ENCODE results near the gene ADARB1.
"Not testable (repeated sequence)": the region's sequence is repeated elsewhere in the genome, so short reads cannot be mapped to it uniquely, and the experiment has no call there.

Gene ADARB1

DNA sequence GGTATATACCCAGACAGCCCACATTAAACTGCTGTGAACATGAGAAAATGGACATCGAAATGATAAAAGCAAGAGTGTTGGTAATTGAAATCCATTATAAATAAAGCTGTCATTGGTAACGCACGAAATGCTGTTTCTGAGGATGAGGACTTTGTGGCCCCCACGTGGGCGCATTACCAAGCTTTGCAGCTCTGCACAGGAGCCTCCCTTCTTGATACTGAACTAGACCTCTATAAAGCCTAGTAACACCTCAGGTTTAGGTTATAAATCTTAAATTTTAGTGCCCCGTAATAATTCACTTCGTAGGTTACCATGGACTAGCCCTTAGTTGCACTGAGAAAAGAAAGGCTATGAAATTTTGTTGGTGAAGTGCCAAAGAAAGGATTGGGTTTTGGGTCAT lies 45.4 kb downstream of the ADARB1 start:
- no peak for DNase-seq

DNA sequence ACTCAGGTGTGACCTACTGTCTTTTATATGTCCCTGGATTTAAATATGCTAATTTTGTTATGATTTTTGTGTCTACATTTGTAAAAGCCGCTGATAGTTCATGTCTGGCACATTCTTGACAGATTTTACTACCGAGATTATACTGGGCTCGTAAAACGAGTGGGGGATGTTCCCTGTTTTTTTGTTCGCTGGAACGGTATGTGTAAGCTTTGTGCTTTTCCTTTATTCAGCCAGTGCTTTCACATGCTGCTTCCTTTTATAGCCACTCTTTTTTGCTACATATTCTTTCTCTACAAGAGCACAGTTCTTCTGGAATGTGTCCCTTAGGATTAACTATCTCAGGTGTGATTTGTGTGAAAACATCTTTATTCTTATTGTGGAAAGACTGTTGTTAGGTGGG lies 46.6 kb downstream of the ADARB1 start:
- no peak for DNase-seq

DNA sequence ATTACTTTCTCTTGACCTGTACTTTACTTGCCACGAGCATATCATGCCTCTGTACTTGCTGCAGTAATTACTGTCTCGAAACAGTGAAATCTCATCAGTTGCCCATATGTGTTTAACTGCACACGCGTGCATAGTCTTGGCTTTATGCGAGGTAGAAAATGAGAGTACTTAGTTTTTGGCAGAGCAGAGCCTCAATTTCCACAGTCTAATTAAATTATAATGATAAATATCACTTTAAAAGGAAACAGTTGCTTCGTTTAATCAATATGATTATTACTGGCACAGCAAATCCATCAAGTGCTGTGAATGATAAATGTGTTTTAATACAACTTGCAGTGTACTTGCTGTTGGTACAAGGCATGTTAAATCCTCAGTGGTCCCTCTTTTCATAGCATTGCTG lies 47.6 kb downstream of the ADARB1 start:
- DNase-seq, result no peak

DNA sequence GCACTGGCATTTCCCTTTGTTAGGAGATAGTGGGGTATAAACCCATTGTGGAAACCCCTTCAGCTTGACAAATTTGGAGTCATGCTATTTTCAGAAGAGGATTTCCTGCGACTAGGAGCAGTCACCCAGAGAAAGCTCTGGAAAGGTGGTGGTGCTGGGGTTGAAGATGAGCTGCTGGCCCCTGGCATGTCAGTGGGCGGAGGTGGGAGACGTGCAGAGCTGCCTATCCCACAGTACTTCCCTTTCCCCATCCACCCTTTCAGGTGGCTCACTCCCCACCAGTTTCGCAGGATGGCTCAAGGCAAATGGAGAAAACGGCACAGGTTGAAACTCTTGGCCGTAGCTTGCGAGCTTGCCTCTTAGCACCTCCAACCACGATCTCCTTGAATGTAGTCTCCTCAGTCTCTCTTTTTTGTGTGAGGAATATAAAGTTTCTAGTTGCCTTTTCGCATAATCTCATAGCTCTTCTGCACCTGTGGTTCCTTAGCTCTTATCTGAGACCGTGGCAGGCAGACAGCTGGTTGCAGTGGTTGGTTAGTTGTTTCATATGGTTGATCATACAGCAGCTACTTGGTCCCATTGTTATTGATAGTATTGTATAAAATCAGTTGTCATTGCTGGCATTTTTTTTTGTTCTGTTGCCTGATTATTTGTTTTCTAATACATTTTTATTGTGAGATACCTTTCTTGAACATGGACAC lies 48.2 kb downstream of the ADARB1 start:
- no peak for DNase-seq

DNA sequence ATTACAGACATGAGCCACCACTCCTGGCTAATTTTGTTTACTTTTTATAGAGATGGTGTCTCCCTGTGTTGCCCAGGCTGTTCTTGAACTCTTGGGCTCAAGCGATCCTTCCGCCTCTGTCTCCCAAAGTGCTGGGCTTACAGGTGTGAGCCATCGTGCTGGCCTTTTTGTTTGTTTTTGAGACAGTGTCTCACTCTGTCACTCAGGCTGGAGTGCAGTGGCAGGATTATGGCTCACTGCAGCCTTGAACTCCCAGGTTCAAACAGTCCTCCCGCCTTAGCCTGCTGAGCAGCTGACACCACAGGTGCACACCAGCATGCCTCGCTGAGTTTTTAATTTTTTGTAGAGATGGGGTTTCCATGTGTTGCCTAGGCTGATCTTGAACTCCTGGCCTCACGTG lies 49.1 kb downstream of the ADARB1 start:
- no peak for DNase-seq

DNA sequence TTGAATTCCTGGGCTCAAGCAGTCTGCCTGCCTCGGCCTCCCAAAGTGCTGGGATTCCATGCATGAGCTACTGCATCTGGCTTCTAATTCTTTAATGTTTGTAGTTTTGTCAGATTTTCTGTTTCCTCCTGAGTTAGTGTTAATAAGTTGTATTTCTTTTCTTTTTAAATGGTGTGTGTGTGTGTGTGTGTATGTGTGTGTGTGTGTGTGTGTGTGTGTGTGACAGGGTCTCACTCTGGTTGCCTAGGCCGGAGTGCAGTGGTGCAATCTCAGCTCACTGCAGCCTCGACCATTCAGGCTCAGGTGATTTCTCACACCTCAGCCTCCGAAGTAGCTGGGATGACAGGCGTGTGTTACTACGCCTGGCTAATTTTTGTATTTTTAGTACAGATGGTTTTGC lies 50.2 kb downstream of the ADARB1 start:
- no peak for DNase-seq

DNA sequence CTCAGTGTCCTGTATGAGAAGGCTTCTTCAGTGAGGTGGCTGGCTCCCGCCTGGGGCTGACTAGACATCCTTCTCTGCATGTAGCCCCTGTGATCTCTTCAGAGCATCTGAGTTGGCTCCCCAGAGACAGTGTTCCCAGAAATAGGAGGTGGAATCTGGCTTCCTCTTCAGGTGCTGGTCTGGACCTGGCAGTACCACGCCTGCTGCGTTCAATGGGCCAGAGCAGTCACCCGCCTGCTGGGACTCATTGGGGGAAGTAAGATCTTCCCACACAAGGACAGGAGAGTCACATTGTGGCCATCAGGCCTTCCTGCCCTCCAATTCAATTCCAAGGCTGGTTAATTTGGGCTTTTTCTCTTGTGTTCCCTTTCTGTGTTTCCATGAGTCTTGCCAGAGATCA lies 51.0 kb downstream of the ADARB1 start:
- no peak for DNase-seq

DNA sequence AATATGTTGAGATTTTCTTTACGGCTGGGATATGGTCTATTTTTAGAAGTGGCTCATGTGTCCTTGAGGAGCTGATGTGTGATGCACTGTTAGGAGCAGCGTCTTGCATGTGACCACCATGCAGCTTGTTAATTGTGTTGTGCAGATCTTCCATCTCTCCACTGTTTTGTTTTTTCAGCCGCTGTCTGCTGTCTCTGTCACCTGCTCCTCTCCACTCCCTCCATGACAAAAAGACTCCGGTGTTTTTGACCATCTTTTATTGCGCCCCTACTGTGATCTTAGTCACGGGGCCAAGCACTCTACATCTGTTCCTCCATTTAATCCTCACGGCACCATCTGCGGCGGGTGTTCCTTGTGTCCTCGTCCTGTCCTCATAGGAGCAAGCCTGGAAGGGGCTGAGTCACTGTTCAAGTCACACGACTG lies 51.8 kb downstream of the ADARB1 start:
- no peak for DNase-seq

DNA sequence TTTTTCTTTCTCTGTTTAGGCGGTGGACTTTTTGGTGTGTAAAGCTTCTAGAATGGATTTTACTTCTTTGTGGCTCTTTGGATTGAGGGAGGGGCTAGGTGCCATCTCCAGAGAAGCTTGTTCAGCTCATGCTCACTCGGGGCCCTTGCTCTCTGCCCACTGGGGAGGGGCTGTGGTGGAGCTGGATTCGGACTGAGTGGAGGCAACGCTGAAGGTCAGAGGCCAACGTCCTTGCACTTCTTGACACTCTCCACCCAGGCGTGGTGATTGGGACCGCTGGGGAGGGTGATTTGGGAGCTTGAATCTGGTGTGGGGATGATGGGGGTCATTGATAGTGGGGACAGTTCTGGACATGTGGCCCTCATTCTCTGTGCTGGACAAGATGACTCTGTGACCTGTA lies 52.6 kb downstream of the ADARB1 start:
- no peak for DNase-seq

DNA sequence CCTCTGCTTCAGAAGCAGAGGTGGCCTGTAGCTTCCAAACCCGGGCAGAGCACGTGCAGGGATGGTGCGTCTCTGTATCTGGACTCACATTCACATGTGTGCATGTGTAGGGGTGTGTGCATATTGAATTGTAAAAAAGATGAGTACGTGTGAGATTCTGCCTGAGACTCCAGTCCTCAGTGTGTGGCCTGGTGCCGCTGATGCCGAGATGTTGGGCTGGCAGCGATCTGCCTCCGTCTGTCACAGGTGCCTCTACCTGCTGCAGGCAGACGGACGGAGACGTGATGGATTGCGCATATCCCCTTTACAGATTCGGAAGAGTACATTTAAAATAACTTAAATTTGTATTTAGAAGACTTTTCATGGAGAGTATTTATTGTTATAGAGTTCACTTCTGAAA lies 53.6 kb downstream of the ADARB1 start:
- DNase-seq, result no peak

DNA sequence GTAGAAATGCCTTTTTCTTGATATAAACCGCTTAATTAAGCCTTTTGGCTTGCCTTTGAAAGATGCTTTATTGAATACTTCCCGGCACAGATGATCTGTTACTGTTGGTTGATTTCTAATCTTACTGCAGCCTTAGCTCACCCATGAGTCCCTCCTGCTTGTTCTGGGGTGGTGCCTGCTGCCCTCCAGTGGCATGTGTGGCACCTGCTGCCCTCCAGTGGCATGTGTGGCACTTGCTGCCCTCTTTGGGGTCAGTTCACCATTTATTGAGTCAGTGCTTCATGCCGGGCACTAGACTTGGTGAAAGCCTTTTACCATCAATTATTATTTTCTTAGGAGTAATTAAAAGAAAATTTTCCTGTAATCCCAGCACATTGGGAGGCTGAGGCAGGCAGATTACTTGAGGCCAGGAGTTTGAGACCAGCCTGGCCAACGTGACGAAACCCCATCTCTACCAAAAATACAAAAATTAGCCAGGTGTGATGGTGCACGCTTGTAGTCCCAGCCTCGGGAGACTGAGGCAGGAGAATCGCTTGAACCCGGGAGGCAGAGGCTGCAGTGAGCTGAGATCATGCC lies 54.3 kb downstream of the ADARB1 start:
- DNase-seq, result peak; percentile 79

DNA sequence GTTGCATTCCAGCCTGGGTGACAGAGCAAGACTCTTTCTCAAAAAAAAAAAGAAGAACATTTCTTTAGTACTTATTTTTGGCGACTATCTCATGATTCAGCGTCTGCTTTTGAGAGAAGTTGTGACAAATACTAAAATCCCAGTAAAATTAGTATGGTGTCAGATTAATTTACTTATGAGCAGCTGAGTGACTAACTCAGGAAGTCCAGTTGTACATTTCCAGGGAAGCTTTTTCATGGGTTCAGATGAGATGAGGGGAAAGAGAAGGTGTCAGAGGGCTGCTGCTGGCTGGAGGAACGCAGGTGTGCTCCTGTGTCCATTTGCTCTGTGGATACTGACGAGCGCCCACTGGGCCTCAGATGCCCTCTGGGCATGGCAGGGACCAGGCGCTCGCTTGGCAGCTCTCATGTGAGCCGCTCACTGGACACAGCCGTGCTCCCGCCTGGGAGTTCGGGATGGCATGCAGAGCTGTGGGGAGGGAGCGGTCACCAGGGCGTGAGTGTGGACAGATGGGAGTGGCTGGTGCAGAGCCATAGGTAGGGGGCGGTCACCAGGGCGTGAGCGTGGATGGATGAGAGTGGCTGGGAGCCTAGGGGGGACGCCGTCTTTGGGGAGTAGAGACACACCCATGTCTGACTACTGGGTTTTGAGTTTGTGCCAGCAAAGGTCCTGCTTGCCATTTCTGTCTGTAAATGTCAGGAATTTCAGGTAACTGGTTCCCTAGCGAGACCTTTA lies 55.0 kb downstream of the ADARB1 start:
- peak; percentile 64 for DNase-seq

DNA sequence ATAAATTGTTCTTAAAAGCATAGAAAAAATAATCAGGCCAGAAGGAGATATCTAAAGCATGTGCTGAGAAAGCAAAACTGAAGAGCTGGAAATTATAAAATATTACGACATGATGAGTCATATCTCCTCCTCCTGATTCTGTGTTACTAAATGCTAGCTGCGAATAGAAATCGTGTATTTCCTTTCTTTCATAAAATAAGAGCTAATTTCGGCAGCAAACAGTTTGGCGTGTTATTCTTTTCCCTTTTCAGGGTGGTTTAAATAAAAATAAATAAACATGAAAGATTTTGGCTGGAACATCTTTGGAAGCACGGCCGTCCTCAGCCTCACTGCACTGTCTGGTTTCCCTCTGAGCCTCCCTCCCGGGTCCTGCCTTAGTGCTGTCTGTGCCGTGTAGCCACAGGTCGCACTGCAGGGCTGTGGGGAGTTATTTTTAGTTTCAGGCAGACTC lies 56.0 kb downstream of the ADARB1 start:
- DNase-seq, result peak; percentile 77

DNA sequence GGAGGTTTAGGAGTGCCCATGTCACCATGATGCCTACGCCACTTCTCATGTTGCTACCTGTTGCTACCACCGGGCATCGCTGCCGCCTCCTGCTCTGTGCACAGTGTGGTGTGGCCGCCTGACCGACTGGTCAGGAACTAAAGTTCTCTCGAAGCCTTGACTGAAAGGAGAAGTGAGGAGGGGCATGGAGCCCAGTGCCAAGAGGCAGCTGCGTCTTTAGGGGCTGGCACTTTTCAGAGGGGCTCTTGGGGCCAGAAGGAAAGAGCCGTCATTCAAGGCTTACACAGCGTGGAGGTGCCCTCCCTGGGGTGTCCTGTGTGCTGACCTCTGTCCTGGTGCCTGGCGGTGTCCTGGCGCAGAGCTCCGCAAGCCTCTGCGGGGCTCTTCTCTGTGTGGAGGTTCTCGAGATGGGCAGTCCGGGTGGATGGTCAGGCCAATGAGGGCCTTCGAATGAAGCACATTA lies 57.2 kb downstream of the ADARB1 start:
- DNase-seq, result no peak

DNA sequence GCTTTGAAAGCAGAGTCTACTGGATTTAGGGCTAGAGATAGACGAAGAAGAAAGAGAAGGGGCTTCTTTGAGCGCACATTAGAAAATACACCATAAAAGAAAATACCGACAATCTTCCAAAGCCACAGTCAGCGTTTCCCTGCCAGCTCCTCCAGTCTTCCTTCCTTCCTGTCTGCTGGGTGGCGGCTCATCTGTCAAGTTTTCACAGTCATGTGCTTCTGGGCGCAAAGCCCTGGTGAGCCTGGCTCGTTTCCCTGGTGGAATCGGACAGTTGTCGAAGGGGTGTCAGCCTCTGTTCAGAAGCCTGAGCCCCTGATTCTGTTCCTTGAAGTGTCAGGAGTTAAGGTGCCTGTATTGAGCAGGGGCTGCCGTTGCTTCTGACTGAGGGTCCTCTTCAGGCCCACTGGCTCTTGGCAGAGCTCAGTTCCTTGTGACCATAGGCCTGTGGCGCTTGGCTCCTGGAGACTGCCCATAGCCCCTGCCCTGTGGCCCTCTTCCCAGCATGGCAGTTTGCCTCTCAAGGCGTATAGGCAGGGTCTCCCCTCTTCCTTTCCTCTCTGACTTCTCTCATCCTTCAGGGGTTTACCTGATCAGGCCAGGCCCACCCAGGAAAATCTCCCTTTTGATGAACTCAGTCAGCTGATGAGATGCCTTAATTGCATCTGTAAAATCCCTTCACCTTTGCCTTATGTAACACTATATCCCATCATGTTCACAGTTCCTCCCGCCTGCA lies 58.6 kb downstream of the ADARB1 start:
- no peak for DNase-seq

DNA sequence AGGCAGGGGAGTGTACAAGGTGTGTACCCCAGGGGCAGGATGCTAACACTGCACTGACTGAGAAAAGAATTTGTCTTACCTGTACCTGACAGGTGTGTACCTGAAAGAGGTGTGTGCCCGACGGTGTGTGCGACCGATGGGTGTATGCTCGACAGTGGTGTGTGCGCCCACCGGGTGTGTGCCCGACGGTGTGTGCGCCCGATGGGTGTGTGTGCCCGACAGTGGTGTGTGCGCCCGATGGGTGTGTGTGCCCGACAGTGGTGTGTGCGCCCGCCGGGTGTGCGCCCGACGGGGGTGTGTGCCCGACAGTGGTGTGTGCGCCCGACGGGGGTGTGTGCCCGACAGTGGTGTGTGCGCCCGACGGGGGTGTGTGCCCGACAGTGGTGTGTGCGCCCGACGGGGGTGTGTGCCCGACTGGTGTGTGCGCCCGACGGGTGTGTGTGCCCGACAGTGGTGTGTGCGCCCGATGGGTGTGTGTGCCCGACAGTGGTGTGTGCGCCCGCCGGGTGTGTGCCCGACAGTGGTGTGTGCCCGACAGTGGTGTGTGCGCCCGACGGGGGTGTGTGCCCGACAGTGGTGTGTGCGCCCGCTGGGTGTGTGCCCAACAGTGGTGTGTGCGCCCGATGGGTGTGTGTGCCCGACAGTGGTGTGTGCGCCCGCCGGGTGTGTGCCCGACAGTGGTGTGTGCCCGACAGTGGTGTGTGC lies 59.3 kb downstream of the ADARB1 start:
- DNase-seq, result not testable (repeated sequence)

DNA sequence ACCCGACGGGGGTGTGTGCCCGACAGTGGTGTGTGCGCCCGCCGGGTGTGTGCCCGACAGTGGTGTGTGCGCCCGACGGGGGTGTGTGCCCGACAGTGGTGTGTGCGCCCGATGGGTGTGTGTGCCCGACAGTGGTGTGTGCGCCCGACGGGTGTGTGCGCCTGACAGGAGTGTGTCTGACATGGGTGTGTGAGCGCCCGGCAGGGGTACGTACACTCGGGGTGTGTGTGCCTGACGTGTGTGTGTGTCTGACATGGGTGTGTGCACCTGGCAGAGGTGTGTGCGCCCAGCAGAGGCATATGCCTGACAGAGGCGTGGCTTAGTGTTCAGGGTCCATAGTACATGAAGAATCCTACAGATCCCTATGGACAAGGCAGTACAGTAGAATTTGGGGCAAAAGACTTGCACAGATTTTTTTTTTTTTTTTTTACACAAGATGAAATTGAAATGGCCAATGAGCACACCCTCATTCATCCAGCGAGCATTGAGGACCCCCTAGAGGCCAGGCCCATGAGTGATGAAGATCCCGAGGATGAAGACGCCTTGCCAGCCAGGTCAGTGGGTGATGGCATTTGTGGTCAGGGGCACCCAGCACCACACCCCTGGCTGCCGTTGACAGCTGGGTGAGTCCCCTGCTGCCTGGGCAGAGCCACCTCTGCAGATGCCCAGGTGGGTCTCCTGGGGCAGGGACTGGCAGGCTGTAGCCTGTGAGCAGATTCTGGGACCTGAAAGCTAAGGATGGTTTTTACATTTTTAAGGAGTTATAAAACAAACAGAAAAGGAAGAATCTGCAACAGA lies 60.1 kb downstream of the ADARB1 start:
- no peak for DNase-seq

DNA sequence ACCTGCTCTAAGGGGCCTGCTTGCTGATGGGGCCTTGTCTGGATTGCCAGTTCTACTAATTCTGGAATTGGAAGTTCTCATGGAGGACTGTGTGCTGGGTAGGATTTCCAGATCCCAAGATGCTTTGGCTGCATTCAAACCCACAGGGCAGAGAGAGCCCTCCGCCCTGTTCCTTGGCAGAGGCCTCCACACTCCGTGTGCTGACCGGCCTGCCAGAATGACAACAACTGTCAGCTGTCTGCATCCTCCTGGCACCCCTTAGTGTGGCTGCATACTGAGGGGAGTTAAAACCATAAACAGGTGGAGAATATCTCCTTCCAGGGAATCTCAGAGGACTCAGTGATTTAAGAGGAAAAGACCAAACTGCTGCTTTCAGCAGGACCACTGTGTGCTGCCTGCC lies 60.7 kb downstream of the ADARB1 start:
- DNase-seq, result no peak

DNA sequence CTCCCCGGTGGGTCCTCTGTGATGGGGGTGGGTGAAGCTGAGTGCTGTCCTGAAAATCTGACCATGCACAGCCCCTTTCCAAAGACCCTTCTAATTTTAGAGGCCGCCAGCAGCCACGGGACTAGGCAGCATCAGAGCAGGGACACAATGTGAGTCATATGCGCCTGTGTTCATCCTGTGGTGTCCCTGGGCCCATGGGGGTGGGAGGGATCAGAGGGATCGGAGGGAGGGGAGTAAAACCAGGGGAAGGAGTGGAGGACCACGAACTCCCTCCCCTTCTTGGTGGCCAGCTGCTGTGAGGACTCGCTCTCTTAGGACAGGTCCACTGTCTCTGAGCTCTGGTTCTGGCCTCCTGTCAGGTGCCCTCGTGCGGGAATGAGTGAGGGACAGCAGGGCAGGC lies 61.5 kb downstream of the ADARB1 start:
- DNase-seq, result peak; percentile 27

DNA sequence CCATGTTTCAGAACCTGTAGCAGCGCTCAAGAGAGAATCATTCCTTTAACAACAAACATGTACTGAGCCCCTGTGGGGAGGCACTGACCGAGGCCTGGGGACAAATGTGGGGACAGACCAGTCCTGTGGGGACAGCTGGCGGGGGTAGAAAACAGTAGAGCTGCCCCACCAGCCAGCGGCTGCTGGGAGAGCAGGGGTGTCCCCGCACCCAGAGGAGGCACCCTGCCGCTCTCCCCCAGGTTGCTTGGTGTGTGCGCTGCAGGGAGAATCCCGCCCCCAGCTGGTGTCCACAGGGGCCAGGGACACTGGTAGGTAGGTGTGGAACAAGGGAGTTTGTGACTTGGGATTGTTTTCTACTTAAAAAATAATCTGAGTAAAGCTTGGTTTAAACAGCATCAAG lies 62.1 kb downstream of the ADARB1 start:
- DNase-seq, result no peak

DNA sequence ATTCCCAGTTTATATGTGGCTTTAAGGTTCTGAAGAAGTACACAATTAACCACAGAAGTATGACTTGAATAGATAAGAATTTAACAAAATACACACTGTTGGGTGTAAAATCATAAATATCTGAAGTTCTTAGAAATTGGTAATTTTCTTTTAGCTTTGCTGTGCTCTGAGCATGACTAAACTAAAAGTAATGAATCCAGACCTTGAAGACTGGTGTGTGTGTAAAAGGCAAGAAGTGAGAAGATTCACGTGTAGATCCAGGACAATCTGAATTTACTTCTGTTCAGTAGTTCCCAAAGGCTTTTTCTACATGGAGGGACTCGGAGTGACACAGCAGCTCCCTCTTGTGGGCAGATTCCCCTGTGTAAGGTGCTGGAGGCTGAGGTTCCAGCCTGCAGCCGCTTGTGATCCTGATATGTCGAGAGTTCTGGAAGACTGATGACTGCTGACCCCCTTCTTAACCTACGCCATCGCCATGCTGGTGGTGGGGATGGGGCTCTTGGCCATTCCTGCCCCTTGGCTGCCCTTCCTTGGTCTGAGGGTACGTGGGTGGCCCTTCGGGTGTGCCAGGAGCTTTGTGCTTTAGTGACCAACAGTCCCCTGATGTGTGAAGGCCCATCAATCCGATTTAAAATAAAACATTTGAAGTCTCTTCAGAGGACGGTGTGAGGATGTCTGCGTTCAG lies 62.7 kb downstream of the ADARB1 start:
- peak; percentile 85 for DNase-seq

DNA sequence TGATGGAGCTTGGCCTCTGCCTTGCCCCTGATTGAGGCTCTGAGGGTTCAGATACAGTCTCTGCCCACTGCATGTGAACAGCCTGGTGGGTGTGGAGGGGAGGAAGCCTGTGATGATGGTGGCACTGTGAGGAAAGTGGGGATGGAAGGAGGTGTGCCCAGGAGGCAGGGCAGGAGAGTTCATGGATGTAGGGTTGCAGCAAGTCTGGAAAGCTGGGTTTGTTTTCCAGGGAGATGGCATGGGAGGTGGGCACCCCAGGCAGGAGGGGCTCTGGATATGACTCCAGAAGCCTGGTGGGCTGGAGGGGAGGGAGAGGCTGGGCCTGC lies 63.2 kb downstream of the ADARB1 start:
- DNase-seq, result no peak
